Fibroblast of skin of right quadriceps (primary cell): Measurements from ENCODE around the gene IL17RE.
"Not testable (repeated sequence)": the region's sequence is repeated elsewhere in the genome, so short reads cannot be mapped to it uniquely, and the experiment has no call there.

Experiments used
- DNase-seq: peaks from one replicate; pipeline ENCODE4 v3.0.0-alpha.2; 2013

Gene IL17RE

GRCh38 chr3:9883706-9884554 lies 18.7 kb upstream of the IL17RE start:
- DNase-seq, result peak; percentile 50

GRCh38 chr3:9884555-9885165 lies 18.0 kb upstream of the IL17RE start:
- peak; percentile 81 for DNase-seq

GRCh38 chr3:9886328-9886727 lies 16.3 kb upstream of the IL17RE start:
- no peak for DNase-seq

GRCh38 chr3:9887480-9887879 lies 15.2 kb upstream of the IL17RE start:
- no peak for DNase-seq

GRCh38 chr3:9888540-9888939 lies 14.1 kb upstream of the IL17RE start:
- no peak for DNase-seq

GRCh38 chr3:9889405-9889804 lies 13.2 kb upstream of the IL17RE start:
- DNase-seq, result no peak

GRCh38 chr3:9890249-9891071 lies 12.2 kb upstream of the IL17RE start, which contains the start of gene JAGN1:
TSS of gene JAGN1 (plus strand) at chr3:9890610. CDS start at chr3:9890723, 113 bp downstream.
- peak; percentile 90 for DNase-seq

- no peak for DNase-seq
Observed at GRCh38 chr3:9891072-9891622, 11.5 kb upstream of the IL17RE start.

- no peak for DNase-seq
Observed at GRCh38 chr3:9893739-9894138, 8.9 kb upstream of the IL17RE start.

GRCh38 chr3:9895715-9896114 lies 6.9 kb upstream of the IL17RE start:
- DNase-seq, result not testable (repeated sequence)

- not testable (repeated sequence) for DNase-seq
Observed at GRCh38 chr3:9896755-9897407, 5.8 kb upstream of the IL17RE start.

GRCh38 chr3:9897408-9898372 lies 5.0 kb upstream of the IL17RE start:
- DNase-seq, result peak; percentile 29

GRCh38 chr3:9898467-9899241 lies 4.0 kb upstream of the IL17RE start:
- DNase-seq, result no peak

- DNase-seq, result no peak
Observed at GRCh38 chr3:9899289-9899791, 3.3 kb upstream of the IL17RE start.

- not testable (repeated sequence) for DNase-seq
Observed at GRCh38 chr3:9900965-9901415, 1.7 kb upstream of the IL17RE start.

- DNase-seq, result no peak
Observed at GRCh38 chr3:9901967-9902366, 681 bp upstream of the IL17RE start.

GRCh38 chr3:9903238-9903624 lies 583 bp downstream of the IL17RE start:
- peak; percentile 67 for DNase-seq

GRCh38 chr3:9903904-9904303 lies 1.3 kb downstream of the IL17RE start:
- no peak for DNase-seq

GRCh38 chr3:9906480-9906879 lies 3.8 kb downstream of the IL17RE start:
- no peak for DNase-seq

GRCh38 chr3:9908286-9908685 lies 5.6 kb downstream of the IL17RE start:
- DNase-seq, result no peak
